ENCODE measurements around the gene ALDH9A1. TPM values are rescaled to one million over a fixed set of nuclear protein-coding genes. Genes with fewer than 3 reads are reported as not detected.
"Not testable (repeated sequence)": the region's sequence is repeated elsewhere in the genome, so short reads cannot be mapped to it uniquely, and the experiment has no call there.

Gene ALDH9A1
- 10 to 100 TPM; 63.2 to 69.9 (median 66.6) TPM for total RNA-seq (2021; fragmentation: NEBNext Ultra II Directional; extraction: Animal tissue kit (Norgen Biotek cat#: 25700))
- long read RNA-seq, transcript ALDH9A1-201 (11 exons, 2,696 nt) = major isoform, 143 of 156 reads
- long read RNA-seq, partial matches to known transcripts = 8 of 156 reads
- long read RNA-seq, other reads (novel, unspliced or antisense) = 4 of 156 reads

GRCh38 chr1:165697881-165698760 lies at the start of gene ALDH9A1:
Gene ALDH9A1, minus strand, starts transcription at chr1:165698562. Its CDS starts 4 bp downstream, at chr1:165698558.
- peak; percentile 69 for TF ChIP-seq CTCF (IDR thresholded peaks at IDR 0.05)
- Mint-ChIP-seq H3K27ac (peak within 1 kb of the TSS; percentile 96), H3K36me3 (ENCODE audit: low read depth) (peaks cover 8% of the 10 kb centered on the region)

GRCh38 chr1:165747632-165748447 lies 49.5 kb upstream of the ALDH9A1 start:
- Mint-ChIP-seq H3K27me3 (ENCODE audit: insufficient read depth) (no peaks in the 10 kb centered on the region), H3K27ac (no peak overlapping the region), H3K4me3 (no peak overlapping the region), H3K36me3 (ENCODE audit: low read depth) (peaks cover 18% of the 10 kb centered on the region; the same call in 1 of the 2 replicates), H3K4me1 (ENCODE audit: low read depth) (no peaks in the 10 kb centered on the region), H3K9me3 (no peaks in the 10 kb centered on the region)
- DNase-seq = no peak
- no peak for TF ChIP-seq CTCF (IDR thresholded peaks at IDR 0.05)

More at GRCh38 chr1:165697881-165698760, at the start of gene ALDH9A1:
- H3K4me1 Mint-ChIP-seq (ENCODE audit: low read depth) = peaks cover 24% of the 10 kb centered on the region
- peaks cover 3% of the 10 kb centered on the region; the same call in 1 of the 2 replicates for H3K9me3 Mint-ChIP-seq
- peak within 1 kb of the TSS; percentile 98 for H3K4me3 Mint-ChIP-seq
- DNase-seq = peak; percentile 82
- H3K27me3 Mint-ChIP-seq (ENCODE audit: insufficient read depth) = no peaks in the 10 kb centered on the region; the same call in 1 of the 2 replicates

GRCh38 chr1:165744913-165745312 lies 46.6 kb upstream of the ALDH9A1 start:
- H3K36me3 Mint-ChIP-seq (ENCODE audit: low read depth) = peaks cover 27% of the 10 kb centered on the region; the same call in 1 of the 2 replicates
- H3K9me3 Mint-ChIP-seq; H3K27ac Mint-ChIP-seq; H3K4me1 Mint-ChIP-seq (ENCODE audit: low read depth); H3K27me3 Mint-ChIP-seq (ENCODE audit: insufficient read depth); H3K4me3 Mint-ChIP-seq; DNase-seq: not testable (repeated sequence)

- no peaks in the 10 kb centered on the region for H3K9me3 Mint-ChIP-seq
- no peak for DNase-seq
- peaks cover 9% of the 10 kb centered on the region for H3K4me1 Mint-ChIP-seq (ENCODE audit: low read depth)
- 0 out of 2 replicates have a peak, but pooled peaks have one; percentile 11 for TF ChIP-seq CTCF (IDR thresholded peaks at IDR 0.05)
- peaks cover 27% of the 10 kb centered on the region; the same call in 1 of the 2 replicates for H3K36me3 Mint-ChIP-seq (ENCODE audit: low read depth)
- H3K27me3 Mint-ChIP-seq (ENCODE audit: insufficient read depth) = no peaks in the 10 kb centered on the region
- H3K27ac Mint-ChIP-seq = no peak overlapping the region
- H3K4me3 Mint-ChIP-seq = no peak overlapping the region
Measured at GRCh38 chr1:165742194-165742593, 43.8 kb upstream of the ALDH9A1 start.

GRCh38 chr1:165738794-165739193 lies 40.4 kb upstream of the ALDH9A1 start:
- no peak overlapping the region for H3K27ac Mint-ChIP-seq
- no peaks in the 10 kb centered on the region for H3K9me3 Mint-ChIP-seq
- DNase-seq = no peak
- H3K4me1 Mint-ChIP-seq (ENCODE audit: low read depth) = peaks cover 13% of the 10 kb centered on the region
- no peak for TF ChIP-seq CTCF (IDR thresholded peaks at IDR 0.05)
- no peaks in the 10 kb centered on the region for H3K27me3 Mint-ChIP-seq (ENCODE audit: insufficient read depth)
- H3K4me3 Mint-ChIP-seq = no peak overlapping the region
- H3K36me3 Mint-ChIP-seq (ENCODE audit: low read depth) = peaks cover 25% of the 10 kb centered on the region; the same call in 1 of the 2 replicates

Data from HFFc6 (cell line).